Sigmoid colon (tissue), 7 donors: ENCODE data around the gene TAF6. TPM values are rescaled to one million over a fixed set of nuclear protein-coding genes. Genes with fewer than 3 reads are reported as not detected.

Experiments used
- DNase-seq: peaks from one replicate; pipeline ENCODE4 v3.0.0-alpha.2; 2019
- H3K27ac ChIP-seq, 4 donors: fragments of 200-600 bp; sonication (generic); one replicate each; pipeline ENCODE4 v1.5.1; 2016 to 2019; ENCODE audit warnings: mild to moderate bottlenecking in 1 of 4
- H3K27me3 ChIP-seq, 3 donors: fragments of 200-600 bp; sonication (generic); one replicate each; pipeline ENCODE4 v1.5.1; 2019; ENCODE audit warnings: mild to moderate bottlenecking in 1 of 3
- H3K36me3 ChIP-seq, 4 donors: fragments of 200-600 bp; sonication (generic); one replicate each; pipeline ENCODE4 v1.5.1; 2016 to 2019
- H3K4me1 ChIP-seq, 4 donors: fragments of 200-600 bp; sonication (generic); one replicate each; pipeline ENCODE4 v1.5.1; 2017 to 2019
- H3K4me3 ChIP-seq, 4 donors: fragments of 200-600 bp; sonication (generic); one replicate each; pipeline ENCODE4 v1.5.1; 2017 to 2019; ENCODE audit warnings: mild to moderate bottlenecking in 2 of 4, moderate library complexity in 1 of 4
- H3K9me3 ChIP-seq, 4 donors: fragments of 200-600 bp in 3 of 4; sonication (generic) in 3 of 4; one replicate each; pipeline versions ENCODE4 v1.5.1 to v1.6.1; 2013 to 2019
- EP300 ChIP-seq, 4 donors: sonication (generic); formaldehyde crosslinking; IDR thresholded peaks; one replicate each; pipeline ENCODE4 v1.6.1; 2017; ENCODE audit warnings: antibody characterized with exemption in 4 of 4
- POLR2A ChIP-seq, 2 donors: fragments of 450-650 bp; IDR thresholded peaks; one replicate each; pipeline ENCODE4 v1.6.1; 2016; ENCODE audit warnings: antibody characterized with exemption in 2 of 2, mild to moderate bottlenecking in 2 of 2, moderate library complexity in 2 of 2
- POLR2AphosphoS5 ChIP-seq, 4 donors: sonication (generic); formaldehyde crosslinking; IDR thresholded peaks; one replicate each; pipeline ENCODE4 v1.6.1; 2017; ENCODE audit warnings: antibody characterized with exemption in 4 of 4
- WGBS, 2 donors: extraction: QIAGEN DNeasy Blood & Tissue Kit; methylation state at CpG; one replicate each; pipeline ENCODE4 v1.1.7; 2013; 5-methylcytosine and 5-hydroxymethylcytosine counted together
- intact Hi-C: fragments of 100-400 bp; cut with DNase I; formaldehyde crosslinking; loops from one replicate; pipeline ENCODE4 v1.15.1; 2023
- polyA plus RNA-seq, 3 donors: library from polyadenylated mRNA; stranded (reverse); fragments of 200-250 nt; gene quantifications; one replicate each; pipeline ENCODE4 v1.2.3, GENCODE V29; 2013
- total RNA-seq, 4 donors: library from RNA; depleted of rRNA; stranded (reverse); fragments of >200 nt; gene quantifications; one replicate each; pipeline ENCODE4 v1.1.0, GENCODE V29; 2016
- TF ChIP-seq, protein P1 (sequence below), 4 experiments: fragments of 450-650 bp in 3 of 4; fragments of 200-600 bp in 1 of 4; IDR thresholded peaks; one replicate each; pipeline ENCODE4 v1.5.1; 2016 to 2019; ENCODE audit warnings: antibody characterized with exemption in 4 of 4, mild to moderate bottlenecking in 3 of 4, moderate library complexity in 2 of 4
- donor health status: healthy with polysubstance abuse.
- donor health status: Bipolar disorder and iron deficiency.
- donor health status: healthy.

TAF6 gene
- total and polyA plus RNA-seq, 7 donors: 18.0 to 87.8 (median 56.6) TPM

DNA sequence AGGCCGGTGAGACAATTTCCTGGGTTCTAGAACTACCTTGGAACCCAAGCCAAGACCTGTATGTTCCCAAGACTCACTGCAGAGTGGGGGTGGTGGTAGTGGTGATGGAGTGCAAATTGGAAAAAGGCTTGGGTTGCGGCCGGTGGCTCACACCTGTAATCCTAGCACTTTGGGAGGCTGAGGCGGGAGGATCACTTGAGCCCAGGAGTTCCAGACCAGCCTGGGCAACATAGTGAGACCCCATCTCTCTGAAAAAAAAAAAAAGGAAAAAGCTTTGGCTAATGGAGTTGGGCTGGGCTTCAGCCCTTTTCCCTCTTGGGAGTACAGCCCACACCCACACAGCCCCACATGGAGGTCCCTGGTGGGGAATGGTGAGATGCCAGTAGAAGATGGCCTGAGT, 13.6 kb downstream of the TAF6 start:
- 94 to 96% methylated on average over 4 of the region's 4 CpGs for WGBS, 2 donors
- TF ChIP-seq POLR2A (IDR thresholded peaks at IDR 0.05) (no peak), POLR2AphosphoS5 (IDR thresholded peaks at IDR 0.05) (no peak), EP300 (IDR thresholded peaks at IDR 0.05) (no peak)
- TF ChIP-seq, protein P1, sequence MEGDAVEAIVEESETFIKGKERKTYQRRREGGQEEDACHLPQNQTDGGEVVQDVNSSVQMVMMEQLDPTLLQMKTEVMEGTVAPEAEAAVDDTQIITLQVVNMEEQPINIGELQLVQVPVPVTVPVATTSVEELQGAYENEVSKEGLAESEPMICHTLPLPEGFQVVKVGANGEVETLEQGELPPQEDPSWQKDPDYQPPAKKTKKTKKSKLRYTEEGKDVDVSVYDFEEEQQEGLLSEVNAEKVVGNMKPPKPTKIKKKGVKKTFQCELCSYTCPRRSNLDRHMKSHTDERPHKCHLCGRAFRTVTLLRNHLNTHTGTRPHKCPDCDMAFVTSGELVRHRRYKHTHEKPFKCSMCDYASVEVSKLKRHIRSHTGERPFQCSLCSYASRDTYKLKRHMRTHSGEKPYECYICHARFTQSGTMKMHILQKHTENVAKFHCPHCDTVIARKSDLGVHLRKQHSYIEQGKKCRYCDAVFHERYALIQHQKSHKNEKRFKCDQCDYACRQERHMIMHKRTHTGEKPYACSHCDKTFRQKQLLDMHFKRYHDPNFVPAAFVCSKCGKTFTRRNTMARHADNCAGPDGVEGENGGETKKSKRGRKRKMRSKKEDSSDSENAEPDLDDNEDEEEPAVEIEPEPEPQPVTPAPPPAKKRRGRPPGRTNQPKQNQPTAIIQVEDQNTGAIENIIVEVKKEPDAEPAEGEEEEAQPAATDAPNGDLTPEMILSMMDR (IDR thresholded peaks at IDR 0.05): no peak
- intact Hi-C loops: no loop called here

DNA sequence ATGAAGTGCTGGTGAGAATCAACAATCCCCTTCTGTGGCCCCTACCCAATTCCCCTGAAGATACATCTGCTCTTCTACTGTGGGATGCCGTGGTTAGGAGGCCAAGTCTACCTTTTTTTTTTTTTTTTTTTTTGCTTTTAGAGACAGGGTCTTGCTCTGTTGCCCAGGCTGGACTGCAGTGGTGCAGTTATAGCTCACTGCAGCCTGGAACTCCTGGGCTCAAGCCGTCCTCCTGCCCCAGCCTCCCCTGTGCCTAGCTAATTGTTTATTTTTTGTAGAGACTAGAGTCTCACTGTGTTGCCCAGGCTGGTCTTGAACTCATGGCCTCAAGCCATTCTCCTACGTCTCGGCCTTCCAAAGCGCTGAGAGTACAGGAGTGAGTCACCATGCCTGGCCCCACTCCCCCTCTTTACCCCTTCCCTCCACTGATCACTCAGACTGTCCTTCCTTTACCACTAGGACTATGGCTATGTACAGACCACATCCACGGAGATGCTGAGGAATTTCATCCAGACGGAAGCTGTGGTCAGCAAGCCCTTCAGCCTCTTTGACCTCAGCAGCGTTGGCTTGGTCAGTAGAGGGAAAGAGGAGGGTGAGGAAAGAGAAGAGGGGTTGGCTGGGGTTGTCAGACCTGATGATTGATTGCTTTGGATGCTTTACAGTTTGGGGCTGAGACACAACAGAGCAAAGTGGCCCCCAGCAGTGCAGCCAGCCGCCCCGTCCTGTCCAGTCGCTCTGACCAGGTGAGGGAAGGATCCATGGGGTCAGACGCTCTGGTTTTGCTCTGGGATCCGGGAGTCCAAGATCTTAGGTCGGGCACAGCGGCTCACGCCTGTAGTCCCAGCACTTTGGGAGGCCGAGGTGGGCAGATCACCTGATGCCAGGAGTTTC, 16.0 kb downstream of the TAF6 start:
- Histone ChIP-seq H3K27ac (peak overlapping the region in 3 of 4 donors; percentile 96 to 99 (median 98)), H3K4me3 (no peak overlapping the region), H3K9me3 (no peaks in the 10 kb centered on the region), H3K4me1 (peaks cover 0 to 39% (median 25%) of the 10 kb centered on the region in 4 donors), H3K36me3 (peaks cover 15 to 71% (median 40%) of the 10 kb centered on the region in 4 donors), H3K27me3 (no peaks in the 10 kb centered on the region)
- no peak for DNase-seq
- TF ChIP-seq EP300 (IDR thresholded peaks at IDR 0.05) (no peak), POLR2A (IDR thresholded peaks at IDR 0.05) (no peak), POLR2AphosphoS5 (IDR thresholded peaks at IDR 0.05) (no peak)
- TF ChIP-seq, protein P1 (IDR thresholded peaks at IDR 0.05): no peak
- intact Hi-C loops: no loop called here
- 91 to 93% methylated on average over 17 of the region's 17 CpGs for WGBS, 2 donors

More for the DNA sequence above, 13.6 kb downstream of the TAF6 start:
- no peaks in the 10 kb centered on the region for H3K9me3 ChIP-seq
- H3K4me1 ChIP-seq: peaks cover 0 to 18% (median 11%) of the 10 kb centered on the region in 4 donors
- no peaks in the 10 kb centered on the region for H3K27me3 ChIP-seq
- peaks cover 14 to 76% (median 38%) of the 10 kb centered on the region in 4 donors for H3K36me3 ChIP-seq
- H3K27ac ChIP-seq: no peak overlapping the region
- no peak for DNase-seq
- H3K4me3 ChIP-seq: no peak overlapping the region

DNA sequence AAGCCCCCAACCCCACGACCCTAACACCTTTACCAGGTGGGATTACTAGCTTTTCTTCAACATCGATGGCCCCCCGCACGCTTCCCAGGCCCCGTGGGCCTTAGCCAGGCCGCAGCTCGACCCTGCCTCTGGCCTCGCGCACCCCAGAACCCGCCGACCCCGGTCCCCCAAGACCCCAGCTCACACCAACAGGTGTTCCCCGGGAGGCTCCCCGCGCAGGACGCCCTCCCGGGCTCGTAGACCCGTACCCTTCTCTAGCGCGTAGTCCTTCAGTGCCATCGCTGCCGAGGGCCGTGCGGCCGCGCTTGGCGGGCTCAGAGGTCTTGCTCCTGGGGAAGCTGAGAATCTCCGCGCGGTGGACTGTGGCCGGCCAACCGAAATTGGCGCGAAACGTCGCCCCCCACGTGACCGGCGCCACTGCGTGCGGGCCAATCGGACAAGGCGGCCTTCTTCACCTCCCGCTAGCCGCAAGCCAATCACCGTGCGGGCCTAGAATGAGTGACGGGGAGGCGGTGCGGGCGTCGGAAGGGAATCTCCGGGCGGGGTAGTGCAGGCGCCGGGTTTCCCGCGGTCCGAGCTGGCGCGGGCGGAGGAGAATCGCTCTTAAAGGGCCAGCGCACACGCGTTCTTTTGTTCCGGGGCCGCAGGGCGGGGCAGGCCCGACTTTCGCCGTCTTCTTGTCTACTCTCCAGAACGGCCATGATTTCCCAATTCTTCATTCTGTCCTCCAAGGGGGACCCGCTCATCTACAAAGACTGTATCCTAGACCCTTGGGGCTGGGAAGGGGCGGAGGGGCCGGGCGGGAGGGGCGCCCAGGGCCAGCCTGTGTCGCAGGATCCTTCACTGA, 17.9 kb downstream of the TAF6 start, which contains the start of the genes AP4M1 and MCM7:
AP4M1 (plus strand) TSS at position 628 of the 847 bp plus-strand sequence; CDS start at position 700, 72 bp downstream.
MCM7 (minus strand) TSS at position 382 of the 847 bp plus-strand sequence; CDS start at position 279, 103 bp downstream.
- H3K9me3 ChIP-seq: no peaks in the 10 kb centered on the region
- intact Hi-C loops: loop anchor here (2.0 kb wide), 2 partner anchors 18 to 26 kb away; partner anchors contain the start of genes CNPY4, MBLAC1 and TAF6
- peak in 3 of 4 donors; percentile 59 to 79 (median 60) for TF ChIP-seq POLR2AphosphoS5 (IDR thresholded peaks at IDR 0.05)
- TF ChIP-seq, protein P1 (IDR thresholded peaks at IDR 0.05): no peak
- peak; percentile 100 for DNase-seq
- WGBS, 2 donors: 0% methylated on average over 80 of the region's 80 CpGs
- no peaks in the 10 kb centered on the region for H3K27me3 ChIP-seq
- peak within 1 kb of the TSS; percentile 95 to 99 (median 97) for H3K27ac ChIP-seq
- H3K4me1 ChIP-seq: peaks cover 0 to 41% (median 25%) of the 10 kb centered on the region in 4 donors
- H3K4me3 ChIP-seq: peak within 1 kb of the TSS; percentile 66 to 89 (median 82)
- peaks cover 24 to 71% (median 41%) of the 10 kb centered on the region in 4 donors for H3K36me3 ChIP-seq

DNA sequence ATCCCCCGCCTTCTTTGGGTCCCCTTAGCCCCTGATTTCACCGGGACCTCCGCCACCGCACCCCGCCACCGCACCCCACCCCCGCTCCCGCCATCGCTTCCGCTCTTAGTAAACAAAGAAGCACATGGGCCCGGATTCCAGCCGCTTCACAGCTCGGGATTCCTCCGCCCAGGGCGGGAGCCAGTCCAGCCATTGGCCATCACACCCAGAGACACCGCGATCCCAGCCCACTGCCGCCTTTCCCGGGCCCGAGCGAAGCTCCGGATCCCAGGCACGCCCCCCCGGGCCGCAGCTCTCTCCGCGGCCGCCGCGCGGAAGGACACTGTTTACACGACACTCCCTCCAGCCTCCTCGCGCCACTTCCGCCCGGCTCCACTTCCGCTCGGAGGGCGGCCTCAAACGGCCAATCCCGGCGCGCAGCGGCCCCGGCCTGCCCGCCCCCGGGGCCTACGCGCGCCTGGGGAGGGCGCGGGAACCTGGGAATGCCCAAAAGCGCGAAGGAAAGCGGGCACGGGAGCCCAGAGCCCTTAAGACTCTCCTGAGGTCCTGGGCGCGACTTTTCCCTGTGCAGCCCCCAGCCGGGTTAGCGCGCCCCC, 18.6 kb downstream of the TAF6 start:
- TF ChIP-seq, protein P1 (IDR thresholded peaks at IDR 0.05): no peak
- TF ChIP-seq EP300 (IDR thresholded peaks at IDR 0.05) (peak in 1 of 4 donors; percentile 62), POLR2AphosphoS5 (IDR thresholded peaks at IDR 0.05) (peak; percentile 64 to 84 (median 81))
- peak; percentile 97 for DNase-seq
- Histone ChIP-seq H3K36me3 (peaks cover 31 to 71% (median 43%) of the 10 kb centered on the region in 4 donors), H3K4me3 (peak overlapping the region; percentile 66 to 89 (median 82)), H3K9me3 (no peaks in the 10 kb centered on the region), H3K27me3 (no peaks in the 10 kb centered on the region), H3K4me1 (peaks cover 0 to 41% (median 25%) of the 10 kb centered on the region in 4 donors), H3K27ac (peak overlapping the region; percentile 95 to 99 (median 97))
- intact Hi-C loops: loop anchor here (1.0 to 2.0 kb wide), 4 partner anchors 12 to 51 kb away; partner anchors contain the start of genes CNPY4, COPS6, MBLAC1 and TAF6
- WGBS, 2 donors: 0 to 1% methylated on average over 61 of the region's 61 CpGs
